HCT116 (cell line): ENCODE results near the gene SFTPD. TPM values are rescaled to one million over a fixed set of nuclear protein-coding genes. Genes with fewer than 3 reads are reported as not detected.

ENCODE experiments used
- total RNA-seq: library from RNA; stranded (reverse); gene quantifications from one replicate; pipeline ENCODE4 v1.2.1, GENCODE V29; 2021; ENCODE audit not compliant: unreplicated experiment

Gene SFTPD
- total RNA-seq, 1 experiment from 2014 or later = 0.66 TPM

Other genes with a start within 250 kb of the SFTPD start
- 1.4 TPM for gene NUTM2B, start 245.9 kb downstream of the SFTPD start, total RNA-seq
- gene NUTM2E, start 122.4 kb downstream of the SFTPD start, total RNA-seq = 0.15 TPM
- 12.1 TPM for gene TMEM254, start 129.6 kb upstream of the SFTPD start, total RNA-seq
- gene PLAC9, start 183.6 kb upstream of the SFTPD start, total RNA-seq = not detected